Esophagus squamous epithelium (tissue), 5 donors: ENCODE measurements around the gene SERPINB5. TPM values are rescaled to one million over a fixed set of nuclear protein-coding genes. Genes with fewer than 3 reads are reported as not detected.
A peak's percentile ranks its signal among the peaks of the same experiment; 100 is the strongest.

Experiments used
- DNase-seq: peaks from one replicate; lab custom pipeline; 2025; lab: John Stamatoyannopoulos, UW
- H3K27ac ChIP-seq, 4 donors: fragments of 200-600 bp; sonication (generic); one replicate each; pipeline ENCODE4 v1.5.1; 2016 to 2019; ENCODE audit warnings: mild to moderate bottlenecking in 1 of 4
- H3K27me3 ChIP-seq, 4 donors: fragments of 200-600 bp; sonication (generic); 1 replicate in 3 of 4; 2 replicates in 1 of 4; pipeline versions ENCODE4 v1.5.1 to v1.6.0; 2017 to 2021; ENCODE audit warnings: antibody characterized with exemption in 1 of 4
- H3K36me3 ChIP-seq, 3 donors: fragments of 200-600 bp; sonication (generic); one replicate each; pipeline ENCODE4 v1.5.1; 2016 to 2019
- H3K4me1 ChIP-seq, 3 donors: fragments of 200-600 bp; sonication (generic); one replicate each; pipeline ENCODE4 v1.5.1; 2017 to 2019
- H3K4me3 ChIP-seq, 4 donors: fragments of 200-600 bp; sonication (generic); 1 replicate in 3 of 4; 2 replicates in 1 of 4; pipeline ENCODE4 v1.5.1; 2016 to 2019; ENCODE audit warnings: mild to moderate bottlenecking in 2 of 4, moderate library complexity in 1 of 4
- H3K9me3 ChIP-seq, 3 donors: fragments of 200-600 bp; sonication (generic); one replicate each; pipeline ENCODE4 v1.5.1; 2016 to 2019
- CTCF ChIP-seq, 6 experiments: fragments of 450-650 bp in 4 of 6; fragments of 200-600 bp in 2 of 6; sonication (generic) in 2 of 6; IDR thresholded peaks; one replicate each; pipeline ENCODE4 v1.5.1; 2016 to 2019; ENCODE audit warnings: antibody characterized with exemption in 6 of 6, mild to moderate bottlenecking in 4 of 6, moderate library complexity in 4 of 6
- POLR2A ChIP-seq, 4 donors: fragments of 450-650 bp; IDR thresholded peaks; one replicate each; pipeline ENCODE4 v1.6.1; 2017; ENCODE audit warnings: antibody characterized with exemption in 4 of 4, mild to moderate bottlenecking in 4 of 4, moderate library complexity in 3 of 4
- WGBS, 2 donors: methylation state at CpG; one replicate each; pipeline ENCODE4 v1.1.5; 2018; 5-methylcytosine and 5-hydroxymethylcytosine counted together
- intact Hi-C: fragments of 100-400 bp; cut with DNase I; formaldehyde crosslinking; loops from one replicate; pipeline ENCODE4 v1.15.0; 2022
- total RNA-seq, 4 donors: library from RNA; depleted of rRNA; stranded (reverse); fragments of >200 nt; gene quantifications; one replicate each; pipeline ENCODE4 v1.1.0, GENCODE V29; 2016
- donor health status: DM: yes; HTN: yes; CAD: no.

The SERPINB5 gene
- total RNA-seq, 4 donors from 2014 or later = 204 to 363 (median 268) TPM

- H3K27me3 ChIP-seq = no peaks in the 10 kb centered on the region
- H3K27ac ChIP-seq = no peak overlapping the region
- peaks cover 0 to 32% (median 0%) of the 10 kb centered on the region in 3 donors for H3K4me1 ChIP-seq
- no peaks in the 10 kb centered on the region for H3K36me3 ChIP-seq
- H3K9me3 ChIP-seq = no peaks in the 10 kb centered on the region
- intact Hi-C loops = loop anchor here (5.0 to 10.0 kb wide), 2 partner anchors 71 to 413 kb away; partner anchors contain the start of gene KDSR
- 60 to 61% methylated on average over 2 of the region's 2 CpGs for WGBS, 2 donors
- no peak for DNase-seq
- TF ChIP-seq POLR2A (IDR thresholded peaks at IDR 0.05) (no peak), CTCF (IDR thresholded peaks at IDR 0.05) (no peak)
- H3K4me3 ChIP-seq = no peak overlapping the region
Measured at GRCh38 chr18:63438181-63438580, 38.6 kb upstream of the SERPINB5 start.

- Histone ChIP-seq H3K27me3 (no peaks in the 10 kb centered on the region), H3K4me3 (no peak overlapping the region), H3K4me1 (peaks cover 0 to 33% (median 5%) of the 10 kb centered on the region in 3 donors), H3K36me3 (no peaks in the 10 kb centered on the region), H3K9me3 (no peaks in the 10 kb centered on the region), H3K27ac (no peak overlapping the region)
- no peak for DNase-seq
- TF ChIP-seq POLR2A (IDR thresholded peaks at IDR 0.05) (no peak), CTCF (IDR thresholded peaks at IDR 0.05) (peak; percentile 52 to 88 (median 76))
- intact Hi-C loops = loop anchor here (5.0 to 10.0 kb wide), 2 partner anchors 72 to 415 kb away; partner anchors contain the start of gene KDSR
- 1 to 5% methylated on average over 6 of the region's 6 CpGs for WGBS, 2 donors
Measured at GRCh38 chr18:63439334-63439733, 37.4 kb upstream of the SERPINB5 start.

- intact Hi-C loops = no loop called here
- H3K4me3 ChIP-seq = no peak overlapping the region
Measured at GRCh38 chr18:63440219-63440618, 36.5 kb upstream of the SERPINB5 start.

GRCh38 chr18:63440881-63441280 is 35.9 kb upstream of the SERPINB5 start:
- Histone ChIP-seq H3K36me3 (no peaks in the 10 kb centered on the region), H3K27me3 (no peaks in the 10 kb centered on the region), H3K27ac (no peak overlapping the region), H3K9me3 (no peaks in the 10 kb centered on the region), H3K4me3 (no peak overlapping the region), H3K4me1 (peaks cover 0 to 49% (median 10%) of the 10 kb centered on the region in 3 donors)
- WGBS, 2 donors = 72 to 76% methylated on average over 5 of the region's 5 CpGs
- intact Hi-C loops = no loop called here
- TF ChIP-seq CTCF (IDR thresholded peaks at IDR 0.05) (no peak), POLR2A (IDR thresholded peaks at IDR 0.05) (no peak)
- no peak for DNase-seq

More at GRCh38 chr18:63440219-63440618, 36.5 kb upstream of the SERPINB5 start:
- Histone ChIP-seq H3K9me3 (no peaks in the 10 kb centered on the region), H3K4me1 (peaks cover 0 to 42% (median 10%) of the 10 kb centered on the region in 3 donors), H3K27ac (no peak overlapping the region), H3K36me3 (no peaks in the 10 kb centered on the region), H3K27me3 (no peaks in the 10 kb centered on the region)
- WGBS, 2 donors = 33 to 50% methylated on average over 1 of the region's 1 CpG
- TF ChIP-seq POLR2A (IDR thresholded peaks at IDR 0.05) (no peak), CTCF (IDR thresholded peaks at IDR 0.05) (no peak)
- no peak for DNase-seq

GRCh38 chr18:63443829-63444228 is 32.9 kb upstream of the SERPINB5 start:
- intact Hi-C loops = no loop called here

More at GRCh38 chr18:63443829-63444228, 32.9 kb upstream of the SERPINB5 start:
- H3K4me1 ChIP-seq = peaks cover 0 to 66% (median 10%) of the 10 kb centered on the region in 3 donors
- no peak for DNase-seq
- peak overlapping the region; percentile 74 to 95 (median 86) for H3K27ac ChIP-seq
- no peaks in the 10 kb centered on the region for H3K36me3 ChIP-seq
- 47 to 52% methylated on average over 6 of the region's 6 CpGs for WGBS, 2 donors
- H3K27me3 ChIP-seq = no peaks in the 10 kb centered on the region
- H3K9me3 ChIP-seq = no peaks in the 10 kb centered on the region
- TF ChIP-seq POLR2A (IDR thresholded peaks at IDR 0.05) (no peak), CTCF (IDR thresholded peaks at IDR 0.05) (peak in 3 of 6 experiments; percentile 25 to 73 (median 59))
- H3K4me3 ChIP-seq = no peak overlapping the region
